Transverse colon (tissue), 4 donors: Measurements from ENCODE around the gene CAMKK1. TPM values are rescaled to one million over a fixed set of nuclear protein-coding genes. Genes with fewer than 3 reads are reported as not detected.

Source experiments
- DNase-seq: peaks from one replicate; pipeline ENCODE4 v3.0.0-alpha.2; 2019
- H3K27ac ChIP-seq, 4 donors: fragments of 200-600 bp; sonication (generic); 2 replicates each; pipeline ENCODE4 v1.5.1; 2016 to 2018; ENCODE audit warnings: inconsistent platforms in 4 of 4
- H3K27me3 ChIP-seq: fragments of 200-600 bp; sonication (generic); 2 replicates; pipeline ENCODE4 v1.5.1; 2017; ENCODE audit warnings: inconsistent platforms
- H3K36me3 ChIP-seq, 4 donors: fragments of 200-600 bp; sonication (generic); 2 replicates each; pipeline ENCODE4 v1.5.1; 2017 to 2019; ENCODE audit warnings: inconsistent platforms in 4 of 4
- H3K4me1 ChIP-seq, 4 donors: fragments of 200-600 bp; sonication (generic); 2 replicates each; pipeline ENCODE4 v1.5.1; 2017 to 2020; ENCODE audit warnings: inconsistent platforms in 4 of 4
- H3K4me3 ChIP-seq, 4 donors: fragments of 200-600 bp; sonication (generic); 1 replicate in 1 of 4; 2 replicates in 3 of 4; pipeline versions ENCODE4 v1.5.1 to v1.6.1; 2017 to 2019; ENCODE audit warnings: inconsistent platforms in 4 of 4
- H3K9me3 ChIP-seq, 2 donors: fragments of 200-600 bp; sonication (generic); 2 replicates each; pipeline ENCODE4 v1.5.1; 2017 to 2019; ENCODE audit warnings: inconsistent platforms in 2 of 2
- EP300 ChIP-seq: sonication (generic); formaldehyde crosslinking; IDR thresholded peaks from one replicate; pipeline ENCODE4 v1.6.1; 2017; ENCODE audit warnings: antibody characterized with exemption, low read depth
- POLR2A ChIP-seq: fragments of 450-650 bp; IDR thresholded peaks from one replicate; pipeline ENCODE4 v1.6.1; 2016; ENCODE audit warnings: antibody characterized with exemption, mild to moderate bottlenecking, moderate library complexity
- POLR2AphosphoS5 ChIP-seq, 3 donors: sonication (generic); formaldehyde crosslinking; IDR thresholded peaks; one replicate each; pipeline ENCODE4 v1.6.1; 2016; ENCODE audit warnings: antibody characterized with exemption in 3 of 3
- WGBS, 2 donors: methylation state at CpG; one replicate each; pipeline ENCODE4 v1.1.5; 2018; ENCODE audit warnings: low coverage in 1 of 2; 5-methylcytosine and 5-hydroxymethylcytosine counted together
- in situ Hi-C, 4 donors: fragments of 200-750 bp; cut with MboI; loops; one replicate each; pipeline versions ENCODE4 v1.15.0 to v1.15.1; 2017; ENCODE audit warnings: low sequenced_read_pairs in 3 of 4, low pct_ligation_motif_present in 1 of 4, low pct_unique_long_range_greater_than_20kb in 1 of 4
- intact Hi-C: fragments of 100-400 bp; cut with DNase I; formaldehyde crosslinking; loops from one replicate; pipeline ENCODE4 v1.15.1; 2023; ENCODE audit warnings: low total_unique reads
- total RNA-seq, 4 donors: library from RNA; depleted of rRNA; stranded (reverse); fragments of >200 nt; gene quantifications; one replicate each; pipeline ENCODE4 v1.1.0, GENCODE V29; 2016
- TF ChIP-seq, protein P1 (sequence below), 5 experiments: fragments of 200-600 bp in 3 of 5; fragments of 450-650 bp in 2 of 5; sonication (generic) in 3 of 5; IDR thresholded peaks; 1 replicate in 2 of 5; 2 replicates in 3 of 5; pipeline ENCODE4 v1.5.1; 2016 to 2017; ENCODE audit warnings: antibody characterized with exemption in 5 of 5, inconsistent platforms in 3 of 5, mild to moderate bottlenecking in 2 of 5, moderate library complexity in 1 of 5

Gene CAMKK1
- total RNA-seq, 4 donors from 2014 or later, result 2.9 to 31.0 (median 5.0) TPM

DNA sequence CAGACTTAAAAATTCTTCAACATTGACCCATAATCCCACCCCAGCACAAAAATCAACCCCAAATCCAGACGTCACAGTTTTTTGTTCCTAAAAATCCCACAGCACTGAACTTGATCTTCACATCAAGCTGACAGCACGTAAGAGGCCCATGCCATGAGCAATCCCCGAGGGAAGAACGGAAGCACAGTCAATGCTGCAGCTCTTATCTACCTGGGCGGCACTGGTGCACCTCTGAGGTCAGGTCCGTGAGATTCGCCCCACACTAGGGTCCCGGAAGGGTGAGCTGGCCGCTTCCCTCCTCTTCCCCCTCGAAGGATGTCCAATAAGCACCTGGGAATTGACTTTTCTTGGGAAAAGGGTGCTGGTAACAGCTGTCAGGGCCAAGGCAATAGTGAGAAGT lies 80.6 kb downstream of the CAMKK1 start:
- DNase-seq, result no peak
- intact Hi-C loops, result no loop called here
- no peak overlapping the region for H3K27ac ChIP-seq
- H3K27me3 ChIP-seq, result no peaks in the 10 kb centered on the region
- H3K4me3 ChIP-seq, result no peak overlapping the region
- in situ Hi-C loops, result no loop called here
- H3K9me3 ChIP-seq, result no peaks in the 10 kb centered on the region
- TF ChIP-seq POLR2A (no peak), POLR2AphosphoS5 (IDR thresholded peaks at IDR 0.05) (no peak), EP300 (no peak)
- TF ChIP-seq, protein P1, sequence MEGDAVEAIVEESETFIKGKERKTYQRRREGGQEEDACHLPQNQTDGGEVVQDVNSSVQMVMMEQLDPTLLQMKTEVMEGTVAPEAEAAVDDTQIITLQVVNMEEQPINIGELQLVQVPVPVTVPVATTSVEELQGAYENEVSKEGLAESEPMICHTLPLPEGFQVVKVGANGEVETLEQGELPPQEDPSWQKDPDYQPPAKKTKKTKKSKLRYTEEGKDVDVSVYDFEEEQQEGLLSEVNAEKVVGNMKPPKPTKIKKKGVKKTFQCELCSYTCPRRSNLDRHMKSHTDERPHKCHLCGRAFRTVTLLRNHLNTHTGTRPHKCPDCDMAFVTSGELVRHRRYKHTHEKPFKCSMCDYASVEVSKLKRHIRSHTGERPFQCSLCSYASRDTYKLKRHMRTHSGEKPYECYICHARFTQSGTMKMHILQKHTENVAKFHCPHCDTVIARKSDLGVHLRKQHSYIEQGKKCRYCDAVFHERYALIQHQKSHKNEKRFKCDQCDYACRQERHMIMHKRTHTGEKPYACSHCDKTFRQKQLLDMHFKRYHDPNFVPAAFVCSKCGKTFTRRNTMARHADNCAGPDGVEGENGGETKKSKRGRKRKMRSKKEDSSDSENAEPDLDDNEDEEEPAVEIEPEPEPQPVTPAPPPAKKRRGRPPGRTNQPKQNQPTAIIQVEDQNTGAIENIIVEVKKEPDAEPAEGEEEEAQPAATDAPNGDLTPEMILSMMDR (IDR thresholded peaks at IDR 0.05), result no peak
- 90 to 91% methylated on average over 10 of the region's 10 CpGs for WGBS, 2 donors
- H3K4me1 ChIP-seq, result no peaks in the 10 kb centered on the region
- peaks cover 0 to 62% (median 28%) of the 10 kb centered on the region in 4 donors for H3K36me3 ChIP-seq

Other genes with a start within 250 kb of the CAMKK1 start
- gene TAX1BP3, start 224.5 kb downstream of the CAMKK1 start, total RNA-seq, result 100 to 1,000 TPM; 129 to 451 (median 202) TPM
- gene EMC6, start 224.2 kb downstream of the CAMKK1 start, total RNA-seq, result 10 to 100 TPM in 2 of 4 donors, 1 to 10 TPM in 2; 3.0 to 24.4 (median 13.2) TPM
- 10 to 100 TPM in 1 of 4 donors, 1 to 10 TPM in 1, under 1 TPM in 2; 0.68 to 11.4 (median 2.1) TPM for gene P2RX5, start 196.9 kb downstream of the CAMKK1 start, total RNA-seq
- 1 to 10 TPM in 1 of 4 donors, under 1 TPM in 2, not detected in 1; 0.14 to 2.4 (median 0.64) TPM for gene HASPIN, start 169.2 kb downstream of the CAMKK1 start, total RNA-seq
- 10 to 100 TPM in 2 of 4 donors, 1 to 10 TPM in 2; 2.8 to 23.1 (median 14.5) TPM for gene ITGAE, start 91.9 kb downstream of the CAMKK1 start, total RNA-seq
- 10 to 100 TPM; 28.9 to 55.6 (median 45.8) TPM for gene NCBP3, start 46.8 kb downstream of the CAMKK1 start, total RNA-seq
- gene P2RX1, start 23.4 kb upstream of the CAMKK1 start, total RNA-seq, result 10 to 100 TPM in 1 of 4 donors, 1 to 10 TPM in 2, under 1 TPM in 1; 0.82 to 11.2 (median 7.0) TPM
- gene ATP2A3, start 71.4 kb upstream of the CAMKK1 start, total RNA-seq, result 100 to 1,000 TPM; 142 to 300 (median 208) TPM
- gene ZZEF1, start 250.0 kb upstream of the CAMKK1 start, total RNA-seq, result 100 to 1,000 TPM; 347 to 721 (median 368) TPM